AG04449 (cell line): ENCODE results near the gene FAM83B.
"Not testable (repeated sequence)": the region's sequence is repeated elsewhere in the genome, so short reads cannot be mapped to it uniquely, and the experiment has no call there.

Source experiments
- CTCF ChIA-PET: fragments of 350-600 bp; formaldehyde crosslinking; extraction: SDS; loops from one replicate; lab custom pipeline; 2021; ENCODE audit warnings: antibody characterized with exemption; lab: Yijun Ruan, JAX
- POLR2A ChIA-PET: fragments of 400-600, 350-600 bp; formaldehyde crosslinking; extraction: SDS; loops from one replicate; lab custom pipeline; 2020; ENCODE audit warnings: antibody characterized with exemption, inconsistent platforms; lab: Yijun Ruan, JAX
- DNase-seq: peaks from one replicate; pipeline ENCODE4 v3.0.0-alpha.2; 2010; ENCODE audit warnings: low read depth, low spot score
- H3K4me3 ChIP-seq: 2 replicates; pipeline ENCODE4 v1.5.1; 2011; ENCODE audit warnings: low read depth, mild to moderate bottlenecking, control low read depth, low read length
- CTCF ChIP-seq: IDR thresholded peaks from one replicate; pipeline ENCODE4 v1.5.1; 2011; ENCODE audit warnings: mild to moderate bottlenecking, moderate library complexity, low read length, control low read depth, inconsistent platforms; ENCODE audit not compliant: insufficient read depth; ENCODE audit errors: missing control alignments

FAM83B gene

GRCh38 chr6:54878718-54879117, 32.1 kb downstream of the FAM83B start:
- ChIA-PET CTCF (no interaction called here), POLR2A (no interaction called here)
- no peak for TF ChIP-seq CTCF
- no peak overlapping the region for H3K4me3 ChIP-seq
- DNase-seq: no peak

- no peak for DNase-seq
- CTCF ChIA-PET: interaction anchor here (0.9 kb wide), 1 partner anchor 190 kb away, joined by 3 read pairs; no protein-coding TSS in a partner anchor
- TF ChIP-seq CTCF: no peak
- POLR2A ChIA-PET: no interaction called here
- no peak overlapping the region for H3K4me3 ChIP-seq
These were observed 32.8 kb downstream of the FAM83B start for GRCh38 chr6:54879188-54879985.

DNA sequence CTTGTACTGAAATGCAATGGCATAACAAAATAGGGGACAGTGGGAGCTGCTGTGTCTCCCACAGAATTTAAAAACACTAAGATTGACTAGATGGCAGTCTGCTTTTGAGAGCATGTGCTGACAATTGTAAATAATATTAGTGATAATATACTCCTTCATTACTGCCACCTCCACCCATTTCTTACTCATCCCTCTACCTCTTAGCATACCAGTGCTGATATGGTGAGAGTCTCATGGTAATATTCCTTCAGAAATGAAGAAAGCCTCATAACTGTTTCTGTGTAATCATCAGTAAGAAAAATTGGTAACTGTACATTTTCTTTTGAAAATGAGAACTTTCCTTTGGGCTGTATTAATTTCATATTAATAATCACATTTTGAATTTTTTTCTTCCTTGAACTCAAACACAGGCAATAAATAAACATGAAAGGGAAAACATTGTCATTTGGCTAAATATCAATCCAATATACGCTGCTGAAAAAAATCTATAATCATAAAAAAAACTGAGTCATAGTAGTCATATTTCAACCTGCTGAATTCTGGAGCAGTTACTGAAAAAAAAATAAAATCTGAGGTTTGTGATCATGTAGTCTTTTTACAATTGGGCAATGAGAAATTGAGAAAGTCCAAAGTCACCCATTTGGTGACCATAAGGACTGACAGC, 34.6 kb downstream of the FAM83B start:
- H3K4me3 ChIP-seq: no peak overlapping the region
- no peak for TF ChIP-seq CTCF
- ChIA-PET CTCF (no interaction called here), POLR2A (no interaction called here)
- no peak for DNase-seq

GRCh38 chr6:54881891-54882290, 35.3 kb downstream of the FAM83B start:
- CTCF ChIA-PET, H3K4me3 ChIP-seq, POLR2A ChIA-PET, DNase-seq: not testable (repeated sequence)

DNA sequence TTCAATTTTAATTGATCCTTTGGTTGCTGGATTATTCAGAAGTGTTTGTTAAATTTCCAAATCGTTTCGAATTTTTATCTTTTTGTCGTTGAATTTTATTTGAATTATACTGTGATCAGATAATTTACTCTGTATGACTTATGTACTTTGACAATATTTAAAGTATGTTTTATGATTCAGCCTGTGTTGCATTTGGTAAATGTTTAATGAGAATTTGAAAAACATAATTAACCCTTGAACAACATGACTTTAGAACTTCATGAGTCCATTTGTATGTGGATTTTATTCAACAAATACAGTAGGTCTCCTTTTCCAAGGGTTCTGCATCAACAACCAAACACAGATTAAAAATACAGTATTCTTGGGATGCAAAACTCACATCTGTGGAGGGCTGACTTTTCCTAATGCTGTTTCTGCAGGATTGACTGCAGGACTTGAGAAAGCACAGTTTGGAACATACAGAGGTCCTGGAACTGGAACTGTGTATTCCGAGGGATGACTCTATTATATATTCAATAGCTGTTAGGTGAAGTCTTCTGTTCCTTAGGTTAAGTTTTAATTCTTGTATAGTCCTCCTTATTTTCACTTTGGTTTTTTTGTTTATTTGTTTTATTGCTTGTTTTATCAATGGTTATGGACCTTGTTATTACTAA, 40.5 kb downstream of the FAM83B start:
- H3K4me3 ChIP-seq: no peak overlapping the region
- ChIA-PET POLR2A (interaction anchor here (0.6 kb wide), 1 partner anchor 529 kb away, joined by 3 read pairs; no protein-coding TSS in a partner anchor), CTCF (no interaction called here)
- no peak for DNase-seq
- TF ChIP-seq CTCF: no peak

- ChIA-PET POLR2A (no interaction called here), CTCF (no interaction called here)
- no peak overlapping the region for H3K4me3 ChIP-seq
- DNase-seq: no peak
- TF ChIP-seq CTCF: no peak
These were observed 45.0 kb downstream of the FAM83B start for GRCh38 chr6:54891536-54891935.
